C1 segment of cervical spinal cord (tissue), 14 donors: Measurements from ENCODE around the gene C3.
A peak's percentile ranks its signal among the peaks of the same experiment; 100 is the strongest.
"Not testable (repeated sequence)": the region's sequence is repeated elsewhere in the genome, so short reads cannot be mapped to it uniquely, and the experiment has no call there.

Source experiments
- DNase-seq, 14 donors: peaks; one replicate each; lab custom pipeline; 2025; lab: John Stamatoyannopoulos, UW

C3 gene

DNA sequence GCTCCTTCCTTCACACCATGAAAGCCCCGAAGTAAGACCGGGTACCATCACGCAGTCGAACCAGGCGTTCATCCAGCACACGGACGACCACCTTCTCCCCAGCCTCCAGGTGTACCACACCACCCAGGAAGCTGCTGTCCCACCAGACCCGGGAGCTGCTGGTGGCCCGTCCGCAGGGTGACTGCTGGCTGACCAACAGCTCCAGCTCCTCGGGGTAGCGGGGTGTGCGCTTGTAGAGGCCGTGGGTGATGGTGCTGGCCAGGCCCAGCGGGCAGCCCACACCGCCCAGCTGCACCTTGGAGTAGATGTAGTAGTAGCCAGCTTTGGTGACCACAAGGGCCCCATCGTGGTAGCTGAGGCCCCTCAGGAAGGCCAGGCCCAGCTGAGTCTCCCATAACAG, 55.5 kb downstream of the C3 start:
- no peak for DNase-seq

DNA sequence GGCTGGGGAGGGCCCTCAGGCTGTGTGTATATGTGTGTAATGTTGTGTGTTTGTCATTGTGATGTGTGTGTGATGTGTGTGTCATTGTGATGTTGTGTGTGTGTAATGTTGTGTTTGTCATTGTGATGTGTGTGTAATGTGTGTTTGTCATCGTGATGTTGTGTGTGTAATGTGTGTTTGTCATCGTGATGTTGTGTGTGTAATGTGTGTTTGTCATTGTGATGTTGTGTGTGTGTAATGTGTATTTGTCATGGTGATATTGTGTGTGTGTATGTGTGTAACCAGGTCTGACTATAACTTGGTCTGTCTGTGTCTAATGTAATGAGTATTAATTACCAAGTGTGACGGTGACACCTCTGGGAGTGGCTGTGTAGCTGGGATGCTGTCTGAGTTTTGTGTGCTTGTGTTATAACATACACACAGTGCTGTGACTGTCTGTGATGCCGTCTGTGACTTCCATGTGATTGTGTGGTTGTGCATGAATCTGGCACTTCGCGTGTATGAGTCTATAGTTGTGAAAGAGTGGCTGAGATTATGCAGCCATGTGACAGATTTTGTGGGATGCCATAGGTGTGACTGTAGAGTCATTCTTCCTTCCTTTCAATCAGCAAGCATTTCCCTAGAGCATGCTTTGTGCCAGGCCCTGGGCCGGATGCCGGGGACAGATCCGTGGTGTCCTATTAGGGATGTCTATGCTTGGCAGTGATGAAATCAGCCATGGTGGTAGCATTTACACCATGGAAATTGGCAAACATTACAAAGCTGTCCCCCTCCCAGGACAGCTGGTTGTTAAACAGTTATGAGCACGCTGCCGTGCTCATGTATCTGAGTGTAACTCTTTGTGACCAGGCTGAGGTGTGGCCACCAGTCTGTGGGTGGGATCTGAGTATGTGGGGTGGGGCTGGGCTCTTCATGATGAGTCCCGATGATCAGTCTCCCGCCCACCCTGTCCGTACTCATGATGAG, 56.9 kb downstream of the C3 start:
- no peak for DNase-seq

DNA sequence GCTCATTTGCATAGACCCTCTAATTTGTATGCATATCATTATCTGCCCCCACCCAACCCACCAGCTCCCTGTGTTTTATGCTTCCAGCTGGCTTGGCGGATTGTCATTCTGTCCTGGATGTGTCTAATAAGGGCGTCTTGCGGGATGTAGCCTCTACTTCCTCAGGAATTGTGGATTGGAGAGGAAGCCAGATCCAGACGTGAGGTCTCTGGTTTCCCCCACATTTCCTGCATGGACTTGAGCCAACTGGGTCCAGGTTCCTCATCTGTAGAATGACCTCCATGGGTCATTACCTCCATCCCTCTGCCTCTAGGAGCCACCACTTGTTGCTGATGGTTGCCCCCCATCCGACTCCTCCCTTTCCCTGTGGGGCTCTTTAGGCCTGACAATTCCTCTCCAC, 57.7 kb downstream of the C3 start:
- no peak for DNase-seq

DNA sequence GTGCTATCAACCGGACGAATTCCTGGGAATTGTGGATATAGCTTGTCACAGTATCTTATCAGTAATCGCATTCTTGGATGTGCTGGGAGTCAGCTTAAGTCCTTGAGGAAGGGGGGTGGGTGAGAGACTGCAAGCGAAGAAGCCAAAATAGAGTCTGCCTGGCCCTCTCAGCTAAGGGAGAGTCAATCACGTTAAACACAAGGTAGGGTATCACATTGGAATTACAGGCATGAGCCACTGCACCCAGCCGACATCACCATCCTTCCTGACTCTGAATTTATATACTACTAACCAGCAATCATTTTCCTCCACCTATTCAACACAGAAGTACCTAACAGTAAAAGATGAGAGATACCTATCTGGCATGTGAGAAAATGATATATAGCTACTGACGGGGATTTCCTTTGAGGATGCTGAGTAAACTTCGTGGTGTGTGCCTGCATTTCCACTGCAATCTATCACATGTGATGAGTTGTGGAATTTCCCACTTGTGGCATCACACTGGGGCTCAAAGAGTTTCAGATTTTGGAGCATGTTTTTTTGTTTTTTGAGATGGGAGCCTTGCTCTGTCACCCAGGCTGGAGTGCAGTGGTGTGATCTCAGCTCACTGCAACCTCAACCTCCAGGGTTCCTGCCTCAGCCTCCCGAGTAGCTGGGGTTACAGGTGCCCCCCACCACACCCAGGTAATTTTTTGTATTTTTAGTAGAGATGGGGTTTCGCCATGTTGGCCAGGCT, 58.8 kb downstream of the C3 start:
- not testable (repeated sequence) for DNase-seq

DNA sequence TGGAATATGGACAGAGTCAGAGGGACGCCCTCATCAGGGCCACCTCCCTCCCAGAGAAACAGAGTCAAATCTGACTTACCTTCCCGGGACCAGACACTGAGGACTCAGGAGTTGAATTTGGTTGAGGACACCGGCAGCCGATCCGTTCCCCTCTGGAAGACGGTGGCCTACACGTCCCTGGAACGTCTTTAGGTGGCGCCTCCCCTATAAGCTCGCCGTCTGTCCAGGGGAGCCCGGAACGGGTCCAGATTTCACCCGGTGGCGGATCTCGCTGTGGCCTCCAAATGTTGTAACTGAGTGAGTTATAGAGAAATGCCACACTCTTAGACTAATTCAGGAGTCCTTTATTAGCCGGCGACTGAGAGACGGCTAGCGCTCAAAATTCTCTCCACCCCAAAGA, 59.5 kb downstream of the C3 start:
- no peak for DNase-seq

DNA sequence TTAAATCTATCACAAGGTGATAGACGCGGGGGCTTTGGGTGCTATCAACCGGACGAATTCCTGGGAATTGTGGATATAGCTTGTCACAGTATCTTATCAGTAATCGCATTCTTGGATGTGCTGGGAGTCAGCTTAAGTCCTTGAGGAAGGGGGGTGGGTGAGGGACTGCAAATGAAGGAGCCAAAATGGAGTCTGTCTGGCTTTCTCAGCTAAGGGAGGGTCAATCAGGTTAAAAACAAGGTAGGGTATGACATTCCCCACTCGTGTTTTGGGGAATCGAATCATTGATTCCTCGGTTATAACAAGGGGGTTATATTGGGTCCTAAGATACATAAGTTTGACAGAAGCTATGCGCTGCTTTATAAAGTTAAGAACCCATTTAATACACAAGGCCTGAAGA, 64.1 kb downstream of the C3 start:
- DNase-seq: not testable (repeated sequence)

DNA sequence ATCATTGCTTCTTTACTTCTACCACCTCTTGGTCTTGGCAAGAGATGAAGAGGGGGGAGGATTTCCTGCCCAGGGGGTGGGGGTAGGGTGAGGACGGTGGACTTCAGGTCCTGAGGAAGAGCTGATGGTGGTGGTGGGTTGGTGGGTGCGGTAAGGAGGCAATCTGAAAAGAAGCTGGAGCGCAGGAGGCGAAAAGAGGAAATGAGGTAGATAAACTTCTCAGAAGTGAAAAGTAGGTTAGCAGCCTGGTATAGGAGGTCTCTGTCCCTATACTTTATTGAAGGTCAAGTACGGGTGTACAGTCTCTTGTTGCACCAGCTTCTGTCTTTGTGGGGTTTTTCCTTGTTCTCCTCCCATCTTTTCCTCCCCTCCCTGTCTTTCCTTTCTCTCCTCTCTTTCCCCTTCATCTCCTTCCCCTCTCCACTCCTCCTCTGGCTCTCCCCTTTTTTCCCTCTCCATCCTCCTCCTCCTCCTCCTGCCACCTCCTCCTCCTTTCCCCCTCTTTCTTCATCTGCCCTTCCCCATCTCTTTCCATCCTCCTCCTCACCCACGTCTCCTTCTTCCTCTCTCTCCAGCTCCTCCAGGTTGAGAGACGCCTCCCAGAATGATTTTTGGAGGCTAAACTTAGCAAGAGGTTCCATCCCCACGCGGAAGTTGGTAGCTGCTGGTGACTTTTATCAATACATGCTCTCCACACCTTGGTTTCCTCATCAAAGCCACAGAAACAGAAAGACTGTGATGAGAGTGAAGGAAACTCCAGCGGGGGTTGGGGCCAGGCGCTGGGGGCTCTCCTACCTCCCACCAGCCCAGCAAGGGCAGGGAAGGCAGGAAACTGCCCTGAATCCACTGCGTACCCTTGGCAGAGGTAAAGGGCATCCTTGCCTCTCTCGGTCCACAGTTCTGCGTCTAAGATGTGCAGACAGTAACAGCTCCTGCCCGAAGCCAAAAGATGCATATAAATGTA, 65.8 kb downstream of the C3 start:
- DNase-seq: no peak

DNA sequence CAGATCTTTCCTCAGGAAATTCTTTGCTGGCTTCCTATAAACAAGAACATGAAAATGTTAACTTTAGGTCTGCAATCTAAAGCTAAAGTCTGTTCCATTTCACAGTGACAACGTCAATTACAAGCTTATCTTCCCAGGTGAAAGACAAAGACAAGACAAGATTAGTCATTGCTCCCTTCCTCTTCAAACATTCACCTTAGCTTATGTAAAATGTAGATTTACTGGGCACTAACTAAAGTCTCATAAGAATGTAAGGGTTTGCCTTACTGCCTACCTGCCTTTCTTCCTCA, 67.7 kb downstream of the C3 start:
- DNase-seq: no peak

DNA sequence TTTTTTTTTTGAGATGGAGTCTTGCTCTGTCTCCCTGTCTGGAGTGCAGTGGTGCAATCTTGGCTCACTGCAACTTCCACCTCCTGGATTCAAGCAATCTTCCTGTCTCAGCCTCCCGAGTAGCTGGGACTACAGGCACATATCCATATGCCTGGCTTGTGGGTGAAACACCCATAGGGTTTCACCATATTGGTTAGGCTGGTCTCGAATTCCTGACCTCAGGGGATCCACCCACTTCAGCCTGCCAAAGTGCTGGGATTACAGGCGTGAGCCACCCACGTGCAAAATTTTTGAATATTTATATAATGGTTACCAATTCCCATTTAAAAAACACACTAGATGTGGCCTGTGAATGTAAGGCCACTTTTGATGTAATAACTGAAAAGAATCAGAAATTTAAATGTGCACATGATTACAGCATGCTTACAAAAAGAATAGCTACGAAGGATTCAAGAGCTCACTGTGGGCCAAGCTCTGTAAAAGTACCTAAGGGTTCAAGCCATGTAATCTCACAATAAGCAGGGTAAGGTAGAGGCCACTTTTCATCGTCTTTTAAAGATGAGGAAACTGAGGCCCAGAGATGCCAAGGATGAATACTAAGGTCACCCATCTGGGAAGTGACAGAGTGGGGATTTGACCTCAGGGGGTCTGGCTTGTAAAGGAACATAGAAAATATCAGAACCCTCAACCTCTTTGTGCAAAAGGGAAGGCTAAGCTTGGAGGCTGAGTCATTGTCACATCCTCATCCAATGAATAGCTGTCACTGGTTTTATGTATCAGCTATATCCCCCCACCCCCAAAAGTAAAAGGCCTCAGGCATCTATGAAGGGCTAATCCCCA, 68.3 kb downstream of the C3 start:
- no peak for DNase-seq

DNA sequence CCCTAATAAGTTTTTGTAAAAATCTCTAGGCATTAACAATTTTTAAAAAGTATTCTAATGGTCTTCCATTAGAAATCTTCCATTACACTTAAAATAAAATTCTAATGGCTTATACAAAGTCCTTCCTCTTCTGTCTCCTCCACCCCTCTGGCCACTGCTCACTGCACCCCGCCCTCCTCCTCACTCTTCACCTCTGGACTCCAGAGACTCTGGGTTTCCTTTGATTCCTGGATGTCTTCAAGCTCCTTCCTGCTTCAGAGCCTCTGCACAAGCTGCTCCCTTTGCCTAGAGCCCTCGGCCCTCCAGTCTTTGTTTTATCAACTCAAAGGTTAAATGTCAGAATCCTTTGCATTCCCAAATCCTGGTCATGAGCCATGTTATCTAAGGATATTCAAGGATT, 71.3 kb downstream of the C3 start:
- DNase-seq: no peak

DNA sequence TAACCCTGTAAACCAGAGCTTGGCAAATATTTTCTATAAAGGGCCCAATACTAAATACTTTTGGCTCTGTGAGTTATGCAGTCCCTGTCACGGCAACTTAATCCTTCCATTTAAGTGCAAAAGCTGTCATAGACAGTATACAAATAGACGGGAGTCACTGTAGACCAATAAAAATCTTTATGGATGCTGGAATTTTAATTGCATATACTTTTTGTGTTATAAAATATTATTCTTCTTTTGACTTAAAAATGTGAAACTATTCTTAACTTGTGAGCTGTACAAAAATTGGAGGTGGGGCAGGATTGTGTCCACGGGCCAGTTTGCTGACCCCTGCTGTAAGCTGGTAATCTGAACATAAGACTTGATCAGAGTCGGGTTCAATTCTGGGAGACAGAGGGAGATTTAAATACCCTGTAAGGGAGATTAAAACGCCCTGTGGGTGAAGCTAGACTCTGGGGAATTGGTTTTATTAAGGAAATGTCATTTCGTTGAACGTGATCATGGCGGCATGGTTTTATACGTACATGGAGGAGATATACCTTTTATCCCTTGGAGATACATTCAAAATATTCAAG, 72.2 kb downstream of the C3 start:
- no peak for DNase-seq

DNA sequence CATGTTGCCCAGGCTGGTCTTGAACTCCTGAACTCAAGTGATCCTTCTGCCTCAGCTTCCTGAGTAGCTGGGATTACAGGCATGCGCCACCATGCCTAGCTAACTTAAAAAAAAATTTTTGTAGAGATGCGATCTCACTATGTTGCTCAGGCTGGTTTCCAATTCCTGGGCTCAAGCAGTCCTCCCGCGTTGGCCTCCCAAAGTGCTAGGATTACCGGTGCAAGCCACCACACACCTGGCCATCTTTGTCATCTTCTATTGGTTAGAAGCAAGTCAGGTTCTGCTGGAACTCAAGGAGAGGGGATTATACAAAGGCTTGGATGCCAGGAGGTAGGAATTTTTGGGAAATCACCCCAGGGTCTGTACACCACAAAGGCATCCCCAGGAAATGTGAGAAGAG, 75.7 kb downstream of the C3 start:
- DNase-seq: no peak

DNA sequence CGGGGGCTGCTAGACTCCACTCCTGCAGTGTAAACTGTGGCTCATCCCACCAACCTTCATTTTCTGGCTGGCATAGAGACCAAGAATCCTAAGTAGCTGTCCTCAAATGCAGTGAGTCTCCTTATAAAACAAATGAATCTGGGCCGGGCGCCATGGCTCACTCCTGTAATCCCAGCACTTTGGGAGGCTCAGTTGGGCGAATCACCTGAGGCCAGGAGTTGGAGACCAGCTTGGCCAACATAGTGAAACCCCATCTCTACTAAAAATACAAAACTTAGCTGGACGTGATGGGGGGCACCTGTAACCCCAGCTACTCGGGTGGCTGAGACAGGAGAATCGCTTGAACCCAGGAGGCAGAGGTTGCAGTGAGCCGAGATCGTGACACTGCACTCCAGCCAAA, 80.1 kb downstream of the C3 start:
- DNase-seq: not testable (repeated sequence)

DNA sequence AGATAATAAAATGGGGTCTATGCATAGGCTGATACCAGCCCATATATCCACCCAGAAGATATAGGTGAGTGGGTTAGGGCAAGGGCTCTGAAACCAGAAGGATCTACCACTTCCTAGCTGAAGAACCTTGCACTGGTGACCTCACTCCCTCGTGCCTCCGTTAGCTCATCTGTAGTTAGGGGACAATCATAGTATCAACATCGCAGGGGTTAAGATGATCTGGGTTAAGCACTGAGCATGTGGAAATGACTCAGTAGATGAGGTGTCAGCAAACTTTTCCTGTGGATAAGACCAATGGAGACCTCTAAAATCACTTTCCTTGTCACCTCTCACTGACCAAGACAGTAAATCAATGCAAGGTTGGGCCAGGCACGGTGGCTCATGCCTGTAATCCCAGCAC, 81.0 kb downstream of the C3 start:
- no peak for DNase-seq

DNA sequence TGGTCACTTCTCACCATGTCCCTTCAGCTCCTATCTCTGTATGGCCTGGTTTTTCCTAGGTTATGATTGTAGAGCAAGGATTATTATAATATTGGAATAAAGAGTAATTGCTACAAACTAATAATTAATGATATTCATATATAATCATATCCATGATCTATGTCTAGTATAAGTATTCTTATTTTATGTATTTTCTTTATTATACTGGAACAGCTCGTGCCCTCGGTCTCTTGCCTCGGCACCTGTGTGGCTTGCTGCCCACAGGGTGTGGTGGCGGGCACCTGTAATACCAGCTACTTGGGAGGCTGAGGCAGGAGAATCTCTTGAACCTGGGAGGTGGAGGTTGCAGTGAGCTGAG, 87.0 kb downstream of the C3 start:
- not testable (repeated sequence) for DNase-seq

DNA sequence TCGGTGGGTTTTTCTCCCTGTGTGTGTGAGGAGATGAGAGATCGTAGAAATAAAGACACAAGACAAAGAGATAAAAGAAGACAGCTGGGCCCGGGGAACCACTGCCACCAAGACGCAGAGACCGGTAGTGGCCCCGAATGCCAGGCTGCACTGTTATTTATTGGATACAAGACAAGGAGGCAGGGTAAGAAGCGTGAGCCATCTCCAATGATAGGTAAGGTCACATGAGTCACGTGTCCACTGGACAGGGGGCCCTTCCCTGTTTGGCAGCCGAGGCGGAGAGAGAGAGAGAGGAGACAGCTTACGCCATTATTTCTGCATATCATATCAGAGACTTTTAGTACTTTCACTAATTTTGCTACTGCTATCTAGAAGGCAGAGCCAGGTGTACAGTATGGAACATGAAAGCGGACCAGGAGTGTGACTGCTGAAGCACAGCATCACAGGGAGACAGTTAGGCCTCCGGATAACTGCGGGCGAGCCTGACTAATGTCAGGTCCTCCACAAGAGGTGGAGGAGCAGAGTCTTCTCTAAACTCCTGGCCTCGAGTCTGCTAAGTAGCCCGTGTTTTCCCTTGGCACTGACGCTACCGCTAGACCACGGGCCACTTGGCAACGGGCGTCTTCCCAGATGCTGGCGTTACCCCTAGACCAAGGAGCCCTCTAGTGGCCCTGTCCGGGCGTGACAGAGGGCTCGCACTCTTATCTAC, 87.5 kb downstream of the C3 start:
- peak in 12 of 14 donors; percentile 5 to 56 (median 37) for DNase-seq

DNA sequence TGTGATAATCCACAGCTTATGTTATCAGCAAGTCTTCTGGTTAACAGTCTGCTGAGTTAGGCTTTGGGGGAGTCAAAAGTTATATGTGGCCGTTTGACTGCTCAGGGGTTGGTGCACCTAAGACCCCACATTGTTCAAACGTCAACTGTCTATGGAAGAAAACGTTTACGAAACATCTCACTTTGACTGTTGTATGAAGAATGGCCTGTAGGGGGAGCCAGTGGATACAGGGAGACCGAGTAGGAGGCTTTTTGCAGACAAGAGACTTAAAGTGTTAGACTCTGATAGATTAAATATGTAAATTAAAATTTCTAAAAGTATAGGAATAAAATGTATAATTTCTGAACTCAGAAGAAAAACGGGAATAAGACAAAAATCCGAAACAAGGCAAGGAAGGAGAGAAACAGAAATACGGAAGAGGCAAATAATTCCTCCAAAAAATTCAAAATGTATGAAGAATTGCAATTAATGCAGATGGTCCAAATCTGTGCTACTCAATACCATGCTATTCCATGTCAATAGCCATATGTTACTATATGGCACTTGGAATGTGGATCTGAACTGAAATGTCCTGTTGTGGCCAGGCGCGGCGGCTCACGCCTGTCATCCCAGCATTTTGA, 88.3 kb downstream of the C3 start:
- DNase-seq: peak in 10 of 14 donors; percentile 0 to 65 (median 22)
